HCT116 (cell line): Measurements from ENCODE around the gene SLC38A6. TPM values are rescaled to one million over a fixed set of nuclear protein-coding genes. Genes with fewer than 3 reads are reported as not detected.

Experiments used
- ATAC-seq: fragments of 200-7000 bp; cut with Tn5 transposase; 2 replicates; pipeline ENCODE4 v1.9.1; 2020; ENCODE audit warnings: mild to moderate bottlenecking, moderate library complexity
- BruUV-seq: library from RNA; stranded (reverse); fragments of 400-500 nt; replicated peaks from 2 replicates; lab custom pipeline; 2021; lab: Mats Ljungman, UMichigan
- CTCF ChIA-PET: fragments of 300-600 bp; sonication (Branson Sonifier 250); formaldehyde crosslinking; loops from one replicate; lab custom pipeline; 2021; ENCODE audit warnings: antibody characterized with exemption; lab: Charles Lee
- POLR2A ChIA-PET: fragments of 300-600, 350-600 bp; sonication (Branson Sonifier 250); formaldehyde crosslinking; loops from one replicate; lab custom pipeline; 2021; ENCODE audit warnings: antibody characterized with exemption; lab: Charles Lee
- RAD21 ChIA-PET, 2 experiments: fragments of 300-600 bp; sonication (Branson Sonifier 250); formaldehyde crosslinking; loops; one replicate each; lab custom pipeline; 2023; ENCODE audit warnings: low total read pairs in 2 of 2; ENCODE audit not compliant: uncharacterized antibody in 2 of 2, unreplicated experiment in 2 of 2, low non-redundant PET in 1 of 2; lab: Charles Lee
- DNase-seq: peaks from one replicate; pipeline ENCODE4 v3.0.0-alpha.2; 2010; ENCODE audit warnings: low read depth, low spot score
- H2AFZ ChIP-seq: fragments of 200-600 bp; shearing (Covaris generic), sonication (generic); 2 replicates; pipeline ENCODE4 v1.6.1; 2017; ENCODE audit warnings: low read depth, mixed run types, mixed read lengths, antibody characterized with exemption, low read length; ENCODE audit not compliant: poor library complexity, severe bottlenecking
- H3K27ac ChIP-seq: 2 replicates; pipeline ENCODE4 v1.5.1; 2012; ENCODE audit warnings: low read depth, low read length
- H3K27me3 ChIP-seq: fragments of 200-600 bp; sonication (generic); 2 replicates; pipeline ENCODE4 v1.6.1; 2016; ENCODE audit warnings: mixed run types, low read length, mixed read lengths; ENCODE audit not compliant: insufficient read depth
- H3K36me3 ChIP-seq, 2 experiments: fragments of 200-500 bp in 1 of 2; fragments of 200-600 bp in 1 of 2; sonication (Bioruptor generic) in 1 of 2; sonication (generic) in 1 of 2; 2 replicates each; pipeline versions ENCODE4 v1.5.1 to v1.6.1; 2014 to 2016; ENCODE audit warnings: low read length in 2 of 2, inconsistent platforms in 1 of 2, mixed read lengths in 1 of 2, mixed run types in 1 of 2; ENCODE audit not compliant: insufficient read depth in 2 of 2, control insufficient read depth in 1 of 2
- H3K4me1 ChIP-seq, 2 experiments: fragments of 200-600 bp in 1 of 2; sonication (generic) in 1 of 2; 2 replicates each; pipeline versions ENCODE4 v1.5.1 to v1.6.1; 2012 to 2017; ENCODE audit warnings: low read length in 2 of 2, inconsistent platforms in 1 of 2, mild to moderate bottlenecking in 1 of 2, mixed read lengths in 1 of 2, mixed run types in 1 of 2, moderate library complexity in 1 of 2; ENCODE audit not compliant: insufficient read depth in 2 of 2, control insufficient read depth in 1 of 2
- H3K4me2 ChIP-seq: fragments of 200-600 bp; sonication (generic); 2 replicates; pipeline ENCODE4 v1.6.1; 2017; ENCODE audit warnings: mixed run types, low read length, mixed read lengths
- H3K4me3 ChIP-seq, 2 experiments: fragments of 200-600 bp in 1 of 2; sonication (generic) in 1 of 2; replicated peaks in 1 of 2; 2 replicates each; pipeline ENCODE4 v1.5.1; 2011 to 2016; ENCODE audit warnings: low read length in 2 of 2, control low read depth in 1 of 2, low read depth in 1 of 2, mild to moderate bottlenecking in 1 of 2, mixed read lengths in 1 of 2, mixed run types in 1 of 2
- H3K79me2 ChIP-seq: fragments of 200-600 bp; sonication (generic); 2 replicates; pipeline ENCODE4 v1.6.1; 2017; ENCODE audit warnings: mild to moderate bottlenecking, mixed run types, low read length, moderate library complexity, mixed read lengths; ENCODE audit not compliant: insufficient read depth
- H3K9ac ChIP-seq: fragments of 200-600 bp; sonication (generic); 2 replicates; pipeline ENCODE4 v1.6.1; 2016; ENCODE audit warnings: low read length, mixed read lengths
- H3K9me2 ChIP-seq: fragments of 200-600 bp; sonication (generic), shearing (Covaris generic); 2 replicates; pipeline ENCODE4 v1.6.1; 2017; ENCODE audit warnings: mixed run types, mild to moderate bottlenecking, moderate library complexity; ENCODE audit not compliant: insufficient read depth
- H3K9me3 ChIP-seq, 2 experiments: fragments of 200-500 bp in 1 of 2; fragments of 200-600 bp in 1 of 2; sonication (Bioruptor generic) in 1 of 2; sonication (generic) in 1 of 2; 2 replicates each; pipeline ENCODE4 v1.6.1; 2014 to 2017; ENCODE audit warnings: low read length in 2 of 2, mixed read lengths in 2 of 2, inconsistent platforms in 1 of 2, low read depth in 1 of 2, mild to moderate bottlenecking in 1 of 2, mixed run types in 1 of 2, moderate library complexity in 1 of 2; ENCODE audit not compliant: control insufficient read depth in 1 of 2, insufficient read depth in 1 of 2
- H4K20me1 ChIP-seq: fragments of 200-600 bp; sonication (generic), shearing (Covaris generic); 2 replicates; pipeline ENCODE4 v1.6.1; 2017; ENCODE audit warnings: mixed run types, mild to moderate bottlenecking, moderate library complexity; ENCODE audit not compliant: insufficient read depth
- CBX3 ChIP-seq: IDR thresholded peaks from 2 replicates; pipeline ENCODE4 v1.6.1; 2012; ENCODE audit warnings: low read depth
- EGR1 ChIP-seq: IDR thresholded peaks from 2 replicates; pipeline ENCODE4 v1.6.1; 2012; ENCODE audit warnings: low read depth
- EZH2 ChIP-seq: fragments of 200-600 bp; sonication (generic); IDR thresholded peaks from 2 replicates; pipeline ENCODE4 v1.6.1; 2017; ENCODE audit warnings: antibody characterized with exemption, mixed run types
- RAD21 ChIP-seq: IDR thresholded peaks from 2 replicates; pipeline ENCODE4 v1.6.1; 2012; ENCODE audit warnings: low read depth, mild to moderate bottlenecking
- SIN3A ChIP-seq: IDR thresholded peaks from 2 replicates; pipeline ENCODE4 v1.6.1; 2012; ENCODE audit warnings: low read depth
- TCF7L2 ChIP-seq: IDR thresholded peaks from 2 replicates; pipeline ENCODE4 v1.7.0; 2011; ENCODE audit warnings: borderline replicate concordance, inconsistent platforms; ENCODE audit not compliant: insufficient read depth, insufficient read length; ENCODE audit errors: extremely low read depth
- YY1 ChIP-seq: IDR thresholded peaks from 2 replicates; pipeline ENCODE4 v1.6.1; 2011; ENCODE audit warnings: low read length, low read depth, moderate library complexity, mild to moderate bottlenecking; ENCODE audit not compliant: insufficient replicate concordance; ENCODE audit errors: extremely low read depth
- ZBTB33 ChIP-seq: IDR thresholded peaks from 2 replicates; pipeline ENCODE4 v1.6.1; 2011; ENCODE audit warnings: mild to moderate bottlenecking, low read length, moderate library complexity; ENCODE audit not compliant: insufficient replicate concordance; ENCODE audit errors: extremely low read depth
- ZNF274 ChIP-seq: fragments of 200-500 bp; sonication (Bioruptor generic); IDR thresholded peaks from 2 replicates; pipeline ENCODE4 v1.6.1; 2014; ENCODE audit warnings: mild to moderate bottlenecking, low read depth, low read length, inconsistent platforms
- intact Hi-C: fragments of 100-400 bp; cut with micrococcal nuclease; formaldehyde crosslinking; loops from 2 replicates; pipeline ENCODE4 v1.10.0; 2022
- total RNA-seq: library from RNA; stranded (reverse); gene quantifications from one replicate; pipeline ENCODE4 v1.2.1, GENCODE V29; 2021; ENCODE audit not compliant: unreplicated experiment
- TF ChIP-seq, protein P1 (sequence below), 3 experiments: fragments of 200-600 bp in 1 of 3; sonication (generic) in 1 of 3; IDR thresholded peaks in 2 of 3; conservative IDR thresholded peaks in 1 of 3; 2 replicates each; pipeline ENCODE4 v1.5.1; 2012 to 2017; ENCODE audit warnings: low read depth in 2 of 3, low read length in 2 of 3, antibody characterized with exemption in 1 of 3, borderline replicate concordance in 1 of 3, control low read depth in 1 of 3, mild to moderate bottlenecking in 1 of 3, mixed read lengths in 1 of 3, mixed run types in 1 of 3, moderate library complexity in 1 of 3; ENCODE audit not compliant: insufficient read depth in 1 of 3
- TF ChIP-seq, protein P2 (sequence below): IDR thresholded peaks from 2 replicates; pipeline ENCODE4 v1.6.1; 2012

Gene SLC38A6
- total RNA-seq, 1 experiment from 2014 or later = 9.5 TPM

DNA sequence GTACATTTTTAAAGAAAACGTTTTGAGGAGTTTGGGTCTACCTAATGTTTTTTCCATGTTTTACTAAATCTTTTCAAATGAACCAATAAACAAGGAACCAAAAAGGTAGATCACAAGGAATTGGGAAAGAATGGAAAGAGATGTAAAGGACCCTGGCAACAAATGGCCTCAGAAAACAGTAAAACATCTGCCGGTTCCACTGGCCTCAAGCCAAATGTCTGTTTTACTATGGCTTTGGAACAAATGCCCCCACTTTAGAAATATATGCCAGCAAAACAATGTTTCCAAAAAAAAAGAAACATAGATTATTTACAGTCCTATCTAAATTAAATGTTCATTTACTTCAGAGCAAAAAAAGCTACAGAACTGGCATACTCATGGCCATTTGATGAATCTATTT is 3.2 kb upstream of the SLC38A6 start:
- no peak overlapping the region for H3K4me3 ChIP-seq
- no peak for DNase-seq
- POLR2A ChIA-PET = no interaction called here

More for the DNA sequence above, 3.2 kb upstream of the SLC38A6 start:
- Histone ChIP-seq H3K27ac (no peak overlapping the region), H3K36me3 (peaks cover 5 to 16% of the 10 kb centered on the region in 2 experiments; a peak in 3 of 4 replicates), H3K4me2 (no peak overlapping the region), H3K9ac (no peak overlapping the region), H2AFZ (no peak overlapping the region), H4K20me1 (no peaks in the 10 kb centered on the region), H3K79me2 (peaks cover 61% of the 10 kb centered on the region), H3K4me1 (peaks cover 5 to 21% of the 10 kb centered on the region in 2 experiments; a peak in 3 of 4 replicates), H3K9me3 (no peaks in the 10 kb centered on the region), H3K27me3 (no peaks in the 10 kb centered on the region), H3K9me2 (no peaks in the 10 kb centered on the region)
- no peak for ATAC-seq
- TF ChIP-seq EZH2 (no peak), YY1 (no peak), CBX3 (no peak), ZBTB33 (no peak), EGR1 (no peak), ZNF274 (no peak), SIN3A (no peak), RAD21 (no peak), TCF7L2 (no peak)
- TF ChIP-seq, protein P1, sequence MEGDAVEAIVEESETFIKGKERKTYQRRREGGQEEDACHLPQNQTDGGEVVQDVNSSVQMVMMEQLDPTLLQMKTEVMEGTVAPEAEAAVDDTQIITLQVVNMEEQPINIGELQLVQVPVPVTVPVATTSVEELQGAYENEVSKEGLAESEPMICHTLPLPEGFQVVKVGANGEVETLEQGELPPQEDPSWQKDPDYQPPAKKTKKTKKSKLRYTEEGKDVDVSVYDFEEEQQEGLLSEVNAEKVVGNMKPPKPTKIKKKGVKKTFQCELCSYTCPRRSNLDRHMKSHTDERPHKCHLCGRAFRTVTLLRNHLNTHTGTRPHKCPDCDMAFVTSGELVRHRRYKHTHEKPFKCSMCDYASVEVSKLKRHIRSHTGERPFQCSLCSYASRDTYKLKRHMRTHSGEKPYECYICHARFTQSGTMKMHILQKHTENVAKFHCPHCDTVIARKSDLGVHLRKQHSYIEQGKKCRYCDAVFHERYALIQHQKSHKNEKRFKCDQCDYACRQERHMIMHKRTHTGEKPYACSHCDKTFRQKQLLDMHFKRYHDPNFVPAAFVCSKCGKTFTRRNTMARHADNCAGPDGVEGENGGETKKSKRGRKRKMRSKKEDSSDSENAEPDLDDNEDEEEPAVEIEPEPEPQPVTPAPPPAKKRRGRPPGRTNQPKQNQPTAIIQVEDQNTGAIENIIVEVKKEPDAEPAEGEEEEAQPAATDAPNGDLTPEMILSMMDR (IDR thresholded peaks at IDR 0.05 in 2 of 3, conservative IDR thresholded peaks at IDR 0.05 in 1 of 3; ENCODE audit: borderline replicate concordance in 1 of 3, insufficient read depth in 1 of 3, low read depth in 2 of 3, low read length in 2 of 3) = no peak
- TF ChIP-seq, protein P2, sequence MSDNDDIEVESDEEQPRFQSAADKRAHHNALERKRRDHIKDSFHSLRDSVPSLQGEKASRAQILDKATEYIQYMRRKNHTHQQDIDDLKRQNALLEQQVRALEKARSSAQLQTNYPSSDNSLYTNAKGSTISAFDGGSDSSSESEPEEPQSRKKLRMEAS = no peak
- intact Hi-C loops = no loop called here
- RAD21 ChIA-PET = no interaction called here
- no TSS peak for BruUV-seq
- CTCF ChIA-PET = interaction anchor here (1.8 kb wide), 1 partner anchor 276 kb away, joined by 5 read pairs; no protein-coding TSS in a partner anchor
